NCI-H510A (cell line): ENCODE results near the gene UACA.
A peak's percentile ranks its signal among the peaks of the same experiment; 100 is the strongest.
"Not testable (repeated sequence)": the region's sequence is repeated elsewhere in the genome, so short reads cannot be mapped to it uniquely, and the experiment has no call there.

Experiments
- DNase-seq: peaks from one replicate; lab custom pipeline; 2025; lab: John Stamatoyannopoulos, UW

Gene UACA, protein sequence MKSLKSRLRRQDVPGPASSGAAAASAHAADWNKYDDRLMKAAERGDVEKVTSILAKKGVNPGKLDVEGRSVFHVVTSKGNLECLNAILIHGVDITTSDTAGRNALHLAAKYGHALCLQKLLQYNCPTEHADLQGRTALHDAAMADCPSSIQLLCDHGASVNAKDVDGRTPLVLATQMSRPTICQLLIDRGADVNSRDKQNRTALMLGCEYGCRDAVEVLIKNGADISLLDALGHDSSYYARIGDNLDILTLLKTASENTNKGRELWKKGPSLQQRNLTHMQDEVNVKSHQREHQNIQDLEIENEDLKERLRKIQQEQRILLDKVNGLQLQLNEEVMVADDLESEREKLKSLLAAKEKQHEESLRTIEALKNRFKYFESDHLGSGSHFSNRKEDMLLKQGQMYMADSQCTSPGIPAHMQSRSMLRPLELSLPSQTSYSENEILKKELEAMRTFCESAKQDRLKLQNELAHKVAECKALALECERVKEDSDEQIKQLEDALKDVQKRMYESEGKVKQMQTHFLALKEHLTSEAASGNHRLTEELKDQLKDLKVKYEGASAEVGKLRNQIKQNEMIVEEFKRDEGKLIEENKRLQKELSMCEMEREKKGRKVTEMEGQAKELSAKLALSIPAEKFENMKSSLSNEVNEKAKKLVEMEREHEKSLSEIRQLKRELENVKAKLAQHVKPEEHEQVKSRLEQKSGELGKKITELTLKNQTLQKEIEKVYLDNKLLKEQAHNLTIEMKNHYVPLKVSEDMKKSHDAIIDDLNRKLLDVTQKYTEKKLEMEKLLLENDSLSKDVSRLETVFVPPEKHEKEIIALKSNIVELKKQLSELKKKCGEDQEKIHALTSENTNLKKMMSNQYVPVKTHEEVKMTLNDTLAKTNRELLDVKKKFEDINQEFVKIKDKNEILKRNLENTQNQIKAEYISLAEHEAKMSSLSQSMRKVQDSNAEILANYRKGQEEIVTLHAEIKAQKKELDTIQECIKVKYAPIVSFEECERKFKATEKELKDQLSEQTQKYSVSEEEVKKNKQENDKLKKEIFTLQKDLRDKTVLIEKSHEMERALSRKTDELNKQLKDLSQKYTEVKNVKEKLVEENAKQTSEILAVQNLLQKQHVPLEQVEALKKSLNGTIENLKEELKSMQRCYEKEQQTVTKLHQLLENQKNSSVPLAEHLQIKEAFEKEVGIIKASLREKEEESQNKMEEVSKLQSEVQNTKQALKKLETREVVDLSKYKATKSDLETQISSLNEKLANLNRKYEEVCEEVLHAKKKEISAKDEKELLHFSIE (N-terminal part only)

DNA sequence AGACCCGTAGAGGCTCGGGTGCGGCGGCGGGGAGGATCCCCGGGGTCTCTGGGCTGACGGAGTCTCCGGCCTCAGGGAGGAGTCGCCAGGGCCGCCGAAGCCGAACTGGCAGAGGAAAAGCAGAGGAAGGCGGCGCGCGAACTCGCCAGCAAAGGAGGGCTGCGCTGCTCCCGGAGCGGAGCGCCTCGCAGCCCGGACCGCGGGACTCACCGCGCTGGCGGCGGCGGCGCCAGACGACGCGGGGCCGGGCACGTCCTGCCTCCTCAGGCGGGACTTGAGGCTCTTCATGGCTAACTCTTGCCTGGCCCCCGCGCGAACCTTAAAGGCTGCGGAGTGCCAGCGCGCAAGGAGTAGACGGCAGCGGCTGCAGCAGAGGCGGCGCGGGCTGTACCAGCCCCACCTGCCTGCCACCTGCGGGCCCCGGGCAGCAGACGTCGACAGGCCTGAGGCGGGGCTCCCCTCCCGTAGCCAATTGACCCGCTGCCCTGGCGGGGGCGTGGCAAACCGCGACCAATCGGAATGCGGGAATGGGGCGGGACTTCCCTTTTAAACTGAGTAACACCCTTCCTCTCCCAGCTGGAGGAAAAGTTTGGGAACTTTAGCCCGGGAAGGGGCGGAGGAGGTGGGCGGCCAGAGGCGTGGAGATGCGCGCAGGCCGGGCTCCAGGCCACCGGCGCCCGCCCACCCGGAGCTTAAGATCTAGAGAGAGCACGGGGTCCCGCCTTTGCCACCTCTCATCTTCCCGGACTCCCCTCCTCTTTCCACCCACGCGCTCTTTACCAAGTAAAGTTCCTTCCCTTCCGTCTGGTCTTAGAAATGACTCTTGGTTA lies at the start of gene UACA:
Gene UACA (minus strand): TSS at position 439 of the 830 bp plus-strand sequence. CDS start 151 bp downstream, at position 288.
- peak; percentile 90 for DNase-seq

DNA sequence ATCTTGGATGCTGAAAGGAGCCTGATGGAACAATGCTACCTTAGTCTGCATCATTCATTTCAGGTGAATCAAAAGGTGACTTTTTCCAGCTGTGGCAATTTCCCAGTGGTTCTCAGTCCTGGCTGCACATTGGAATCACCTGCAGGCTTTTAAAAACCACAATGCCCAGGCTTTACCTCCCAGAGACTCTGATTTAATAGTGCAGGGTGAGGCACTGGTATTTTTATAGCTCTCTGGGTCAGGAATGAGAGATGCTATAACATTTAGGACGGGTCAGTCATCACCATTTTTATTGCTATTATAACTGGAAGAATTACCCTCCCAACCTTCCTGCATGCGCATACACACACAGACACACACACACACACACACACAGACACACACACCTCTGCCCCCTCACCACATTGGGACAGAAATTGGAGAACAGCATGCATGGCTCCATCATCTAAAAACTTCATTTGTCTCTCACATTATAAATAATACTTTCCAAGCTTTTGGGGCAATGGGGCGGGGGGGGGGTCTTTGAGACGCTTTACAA lies 49.5 kb upstream of the UACA start:
- no peak for DNase-seq

DNA sequence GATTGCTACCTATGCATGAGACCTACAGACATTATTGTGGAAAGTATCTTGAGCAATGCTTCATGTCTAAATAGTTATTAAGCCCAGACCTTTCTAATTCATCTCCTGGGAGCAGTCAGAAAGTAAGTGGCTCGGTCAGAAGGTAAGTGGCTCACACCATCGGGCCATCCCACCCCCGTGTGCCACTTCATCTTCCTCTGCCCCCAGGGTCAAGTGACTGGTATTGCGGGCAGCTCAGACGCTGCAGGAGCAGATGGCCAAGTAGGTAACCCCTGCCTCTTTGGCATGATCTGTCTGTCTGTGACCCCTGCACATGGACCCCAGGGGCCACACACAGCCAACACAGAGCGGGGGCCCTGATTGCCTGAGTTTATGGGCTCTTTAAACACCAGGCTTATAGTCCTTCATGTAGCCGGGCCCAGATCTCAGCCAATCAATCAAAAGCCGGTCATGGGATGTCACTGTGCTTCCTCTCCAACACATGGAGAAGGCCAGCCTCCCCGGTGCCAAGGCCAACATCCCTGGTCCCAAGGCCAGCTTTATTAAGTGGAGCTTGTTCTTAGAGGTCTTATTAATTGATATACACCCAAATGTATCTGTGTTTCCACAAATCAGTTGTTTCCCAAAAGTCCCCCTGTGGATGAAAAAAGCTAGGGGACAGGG lies 47.7 kb upstream of the UACA start:
- DNase-seq: no peak

DNA sequence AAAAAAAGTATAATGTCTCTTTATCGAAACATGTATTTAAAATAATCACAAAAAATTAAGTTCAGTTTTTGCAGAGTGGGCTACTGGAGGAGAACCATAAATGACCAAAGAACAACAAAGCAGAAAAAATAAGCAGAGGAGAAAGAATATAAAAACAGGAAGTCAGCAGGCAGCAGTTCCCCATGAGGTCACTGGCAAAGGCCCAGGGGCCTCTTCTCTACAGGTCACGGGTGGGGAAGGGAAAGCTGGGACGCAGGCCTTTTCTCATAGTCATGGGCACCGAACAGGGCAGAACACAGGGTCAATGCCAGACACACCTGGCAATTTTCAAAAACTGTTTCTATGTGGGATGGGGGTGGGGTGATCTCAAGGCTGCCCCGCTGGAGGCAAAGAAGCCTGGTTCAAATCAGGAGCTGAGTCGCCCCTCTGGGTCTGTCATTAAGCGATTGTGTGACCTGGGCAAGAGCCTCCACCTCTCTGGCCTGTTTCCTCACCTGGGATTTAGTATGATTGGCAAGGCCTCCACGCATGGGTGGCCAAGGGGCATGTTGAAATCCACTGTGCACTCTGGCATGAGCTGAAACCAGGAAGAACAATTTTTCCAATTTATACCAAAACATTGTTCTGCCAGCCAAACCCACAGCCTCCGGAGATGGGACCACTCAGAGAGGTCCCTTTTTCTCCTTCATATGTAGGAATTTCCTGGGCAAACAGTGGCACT lies 43.8 kb upstream of the UACA start:
- DNase-seq: no peak

DNA sequence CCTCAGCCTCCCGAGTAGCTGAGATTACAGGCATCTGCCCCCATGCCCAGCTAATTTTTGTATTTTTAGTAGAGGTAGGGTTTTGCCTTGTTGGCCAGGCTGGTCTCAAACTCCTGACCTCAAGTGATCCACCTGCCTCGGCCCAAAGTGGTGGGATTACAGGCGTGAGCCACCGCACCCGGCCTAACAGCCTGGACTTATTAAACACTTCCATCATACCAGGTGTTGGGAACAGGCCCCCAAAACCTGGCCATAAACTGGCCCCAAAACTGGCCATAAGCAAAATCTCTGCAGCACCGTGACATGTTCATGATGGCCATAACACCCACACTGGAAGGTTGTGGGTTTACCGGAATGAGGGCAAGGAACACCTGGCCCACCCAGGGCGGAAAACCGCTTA lies 41.0 kb upstream of the UACA start:
- DNase-seq: not testable (repeated sequence)

DNA sequence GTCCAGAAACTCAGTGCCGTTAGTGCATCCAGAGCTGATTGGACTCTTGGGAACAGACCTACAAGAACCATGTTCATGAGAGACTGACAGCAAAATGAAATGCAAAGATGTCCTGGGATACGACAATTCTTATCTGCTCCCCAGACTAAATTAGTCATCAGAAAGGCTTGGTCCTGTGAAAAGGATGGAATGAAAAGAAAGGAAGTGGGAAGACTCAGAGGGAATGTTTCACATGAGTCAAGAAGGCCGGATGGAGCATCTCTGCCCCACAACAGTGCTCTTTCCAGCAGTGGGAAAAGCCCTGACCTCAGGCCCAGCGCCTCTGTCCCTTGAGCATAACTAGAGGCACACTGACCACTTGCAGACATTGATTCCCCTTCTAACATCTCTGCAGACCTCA lies 39.3 kb upstream of the UACA start:
- no peak for DNase-seq

DNA sequence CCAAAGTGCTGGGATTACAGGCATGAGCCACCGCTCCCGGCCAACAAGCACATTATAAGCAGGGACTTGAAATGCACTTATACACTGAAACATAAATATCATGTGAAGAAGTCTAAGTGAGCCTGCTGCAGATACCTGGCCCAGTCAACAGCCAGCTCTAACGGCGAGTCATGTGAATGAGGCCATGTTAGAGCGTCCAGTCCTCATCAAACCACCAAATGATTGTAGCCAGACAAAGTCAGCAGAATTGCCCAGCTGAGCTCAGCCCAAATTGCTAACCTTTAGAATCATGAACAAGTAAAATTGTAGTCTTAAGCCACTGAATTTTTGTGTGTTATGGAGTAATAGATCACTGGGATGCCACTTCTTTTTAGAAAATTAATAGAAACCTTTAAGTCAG lies 37.8 kb upstream of the UACA start:
- DNase-seq: no peak

DNA sequence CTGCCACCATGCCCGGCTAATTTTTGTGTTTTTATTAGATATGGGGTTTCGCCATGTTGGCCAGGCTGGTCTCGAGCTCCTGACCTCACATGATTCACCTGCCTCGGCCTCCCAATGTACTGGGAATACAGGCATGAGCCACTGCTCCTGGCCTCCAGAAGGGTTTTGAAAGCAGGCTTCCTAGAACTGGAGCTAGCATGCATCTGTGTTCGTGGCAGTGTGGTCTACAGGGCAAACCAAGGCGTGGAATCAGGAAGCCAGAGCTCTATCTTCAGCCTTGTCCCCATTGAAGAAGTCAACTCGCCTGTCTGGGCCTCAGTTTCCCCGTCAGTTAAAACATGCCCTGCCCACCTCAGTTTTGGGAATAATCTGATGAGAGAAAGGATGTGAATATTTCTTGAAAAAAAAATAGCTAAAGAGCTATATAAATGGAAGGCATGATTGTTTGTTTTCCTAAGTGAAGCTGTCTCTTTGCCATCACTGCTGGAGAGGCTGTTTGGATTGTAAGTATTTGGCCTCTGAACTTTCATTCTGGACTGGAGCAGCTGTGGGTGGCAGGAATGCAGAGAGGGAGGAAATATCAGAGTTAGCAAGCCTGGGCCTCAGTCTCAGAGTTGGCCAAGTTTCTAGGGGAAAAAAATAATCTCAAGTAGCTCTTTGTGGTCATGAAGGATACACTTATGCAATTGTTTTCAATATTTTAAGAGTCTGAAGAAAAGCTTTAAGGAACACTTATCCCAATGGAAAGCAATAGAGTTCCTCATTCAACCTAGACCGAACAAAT lies 36.5 kb upstream of the UACA start:
- no peak for DNase-seq

DNA sequence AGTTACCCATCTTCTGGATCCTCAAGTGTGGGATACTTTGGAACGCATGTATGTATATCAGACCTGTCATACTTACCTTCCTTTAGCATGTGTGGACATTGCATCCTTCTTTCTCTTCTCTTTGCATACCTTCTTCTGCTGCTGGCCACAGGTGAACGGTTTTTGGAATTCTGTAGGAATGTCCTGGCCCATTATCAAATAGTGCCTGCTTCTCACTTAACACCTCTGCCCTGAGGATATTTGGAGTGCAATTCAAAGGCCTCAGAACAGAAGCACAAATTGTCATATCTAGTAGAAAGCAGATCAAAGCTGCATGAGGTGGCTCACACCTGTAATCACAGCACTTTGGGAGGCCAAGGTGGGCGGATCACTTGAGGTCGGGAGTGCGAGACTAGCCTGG lies 34.1 kb upstream of the UACA start:
- DNase-seq: no peak

DNA sequence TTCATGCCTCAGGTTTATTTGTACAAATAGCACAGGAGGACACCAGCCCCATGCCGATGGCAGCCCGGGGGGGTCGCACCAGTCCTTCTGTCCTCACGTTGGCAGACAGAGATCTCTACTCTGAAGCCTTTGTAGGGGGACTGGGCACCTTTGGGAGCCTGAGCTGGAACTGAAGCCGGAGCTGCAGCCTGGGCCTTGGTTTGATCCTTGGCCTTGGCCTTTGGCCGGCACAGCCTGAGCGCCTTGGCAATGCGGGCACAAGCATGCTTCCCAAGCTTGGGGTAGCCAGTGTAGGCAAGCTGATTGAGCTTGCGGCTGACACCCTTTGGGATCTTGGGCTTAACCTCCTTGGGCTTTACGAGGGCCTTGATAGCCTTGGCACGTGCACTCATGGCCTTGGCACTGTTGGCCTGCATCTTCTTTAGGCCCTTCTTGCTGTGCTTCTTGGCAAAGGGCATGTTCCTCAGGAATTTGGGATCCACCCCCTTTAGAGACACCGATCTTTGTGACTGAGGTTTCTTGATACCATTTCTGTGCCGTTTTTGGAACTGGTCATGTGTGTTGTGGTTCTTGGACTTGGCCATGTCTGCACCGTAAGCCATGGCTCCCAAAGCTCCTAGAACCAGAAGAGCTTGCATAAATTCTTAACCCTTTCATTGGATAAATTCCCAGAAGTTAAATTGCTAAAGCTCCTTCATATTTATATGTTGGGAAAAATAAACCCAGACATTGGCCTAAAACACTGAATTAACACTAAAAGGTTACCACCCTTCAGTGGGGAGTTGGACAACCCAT lies 33.4 kb upstream of the UACA start:
- no peak for DNase-seq

DNA sequence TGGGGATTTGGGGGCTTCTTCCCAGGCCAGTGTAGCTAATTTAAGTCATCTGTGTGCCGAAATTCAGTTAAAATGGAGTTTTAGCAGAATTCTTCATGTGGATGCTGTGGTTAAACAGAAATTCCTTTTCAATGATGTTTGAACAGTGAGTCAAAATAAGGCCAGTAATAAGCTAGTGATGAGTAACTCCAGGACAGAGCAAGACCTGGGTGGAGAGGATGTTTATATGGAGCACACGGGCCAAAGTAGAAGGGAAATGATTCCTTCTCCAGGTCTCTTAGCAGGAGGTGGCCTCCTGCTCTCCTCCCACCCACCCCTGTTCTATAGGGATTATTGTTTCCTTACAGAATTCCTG lies 31.9 kb upstream of the UACA start:
- no peak for DNase-seq

DNA sequence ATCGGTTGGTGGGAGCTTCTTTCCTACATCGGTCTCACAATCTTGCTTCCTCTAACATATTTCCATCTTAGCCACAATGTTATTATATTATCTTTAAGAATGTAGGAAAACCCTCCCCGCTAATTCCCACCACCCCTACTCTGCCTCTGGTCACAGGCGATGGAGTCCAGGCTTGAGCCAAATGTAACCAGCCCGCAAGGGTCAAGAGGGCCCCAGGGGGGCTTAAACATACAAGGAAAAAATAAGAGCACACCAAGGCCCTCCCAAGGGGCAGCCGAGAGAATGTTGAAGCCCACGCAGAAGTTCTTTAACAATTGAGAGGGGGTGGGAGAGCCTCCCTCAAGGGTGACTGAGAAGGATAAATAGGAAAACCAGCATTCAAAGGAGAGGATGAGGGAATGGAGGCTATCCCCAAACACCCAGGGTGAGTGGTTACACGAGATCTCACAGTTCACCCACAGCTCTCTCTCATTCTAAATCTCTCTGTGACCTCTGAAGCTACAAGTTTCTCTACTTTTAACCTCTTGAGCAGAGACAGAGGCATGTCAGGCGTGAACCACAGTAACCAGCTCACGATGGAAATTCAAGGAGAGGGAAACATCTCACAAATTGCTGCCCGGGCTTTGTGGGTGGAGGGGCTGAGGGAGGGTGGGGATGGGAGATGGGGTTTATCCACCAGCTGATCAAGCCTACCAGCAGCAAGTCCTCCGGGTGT lies 31.4 kb upstream of the UACA start:
- no peak for DNase-seq

DNA sequence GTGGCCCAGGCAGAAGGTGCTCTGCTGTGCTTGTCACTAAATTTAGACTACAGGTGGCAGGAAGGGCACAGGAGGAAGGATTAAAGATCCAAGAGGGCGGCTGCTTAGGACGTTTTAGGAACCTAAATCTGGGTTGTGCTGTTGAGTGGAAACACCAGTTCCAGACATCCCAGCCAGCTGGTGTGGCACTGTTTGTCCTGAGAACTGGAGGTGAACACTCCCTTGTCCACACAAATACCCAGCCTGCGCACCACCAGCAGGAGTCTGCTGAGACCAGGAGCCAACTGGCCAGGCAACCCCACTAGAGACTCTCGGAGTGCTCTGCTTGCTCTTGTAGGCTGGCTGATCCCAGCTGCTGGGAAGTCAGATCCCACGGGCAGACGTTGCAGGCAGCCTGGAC lies 30.3 kb upstream of the UACA start:
- no peak for DNase-seq

DNA sequence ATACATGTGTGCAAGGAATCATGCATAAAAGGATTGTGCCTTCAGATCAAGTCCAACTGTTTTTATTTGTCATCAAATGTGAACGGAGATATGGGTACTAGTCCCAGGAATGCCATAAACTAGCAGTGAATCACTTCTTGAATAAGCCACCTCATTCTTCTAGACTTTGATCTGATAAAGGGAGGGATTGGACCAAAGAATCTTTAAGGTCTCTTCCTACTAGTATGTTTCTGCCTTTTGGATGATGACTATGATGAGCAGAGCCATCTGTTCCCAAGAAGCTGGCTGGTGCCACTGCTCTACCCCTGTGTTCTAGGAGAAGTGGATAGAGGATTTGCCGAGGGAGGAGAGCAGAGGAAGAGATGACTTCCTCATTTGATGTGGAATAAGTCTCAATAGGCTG lies 28.8 kb upstream of the UACA start:
- DNase-seq: no peak

DNA sequence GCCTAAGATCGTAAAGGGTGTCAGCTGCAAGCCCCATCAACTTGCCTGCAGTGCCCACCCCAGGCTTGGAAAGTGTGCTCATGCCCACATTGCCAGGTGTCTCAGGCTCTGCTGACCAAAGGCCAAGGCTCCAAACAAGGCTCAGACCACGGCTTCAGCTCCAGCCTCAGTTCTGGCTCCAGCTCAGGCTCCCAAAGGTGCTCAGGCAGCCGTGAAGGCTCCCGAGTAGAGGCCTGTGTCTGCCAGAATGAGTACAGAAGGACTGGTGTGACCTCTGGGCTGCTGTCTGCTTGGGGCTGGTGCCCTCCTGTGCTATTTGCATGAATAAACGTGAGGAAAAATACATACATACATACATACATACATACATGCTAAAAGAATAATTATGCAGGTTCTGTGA lies 27.9 kb upstream of the UACA start:
- no peak for DNase-seq

DNA sequence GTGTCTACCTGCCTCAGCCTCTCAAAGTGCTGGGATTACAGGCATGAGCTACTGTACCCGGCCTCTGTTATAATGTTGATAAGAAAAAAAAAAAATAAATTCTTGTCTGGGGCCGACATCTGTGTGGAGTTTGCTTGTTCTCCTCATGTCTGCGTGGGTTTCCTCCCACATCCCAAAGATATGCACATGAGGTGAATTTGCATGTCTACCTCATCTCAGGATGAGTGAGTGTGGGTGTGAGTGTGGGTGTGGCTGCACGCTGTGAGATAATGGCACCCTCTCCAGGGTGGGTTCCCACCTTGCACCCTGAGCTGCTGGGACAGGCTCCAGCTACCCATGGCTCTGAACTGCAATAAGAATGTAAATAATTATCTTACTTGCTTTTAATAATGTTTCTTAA lies 25.9 kb upstream of the UACA start:
- no peak for DNase-seq

DNA sequence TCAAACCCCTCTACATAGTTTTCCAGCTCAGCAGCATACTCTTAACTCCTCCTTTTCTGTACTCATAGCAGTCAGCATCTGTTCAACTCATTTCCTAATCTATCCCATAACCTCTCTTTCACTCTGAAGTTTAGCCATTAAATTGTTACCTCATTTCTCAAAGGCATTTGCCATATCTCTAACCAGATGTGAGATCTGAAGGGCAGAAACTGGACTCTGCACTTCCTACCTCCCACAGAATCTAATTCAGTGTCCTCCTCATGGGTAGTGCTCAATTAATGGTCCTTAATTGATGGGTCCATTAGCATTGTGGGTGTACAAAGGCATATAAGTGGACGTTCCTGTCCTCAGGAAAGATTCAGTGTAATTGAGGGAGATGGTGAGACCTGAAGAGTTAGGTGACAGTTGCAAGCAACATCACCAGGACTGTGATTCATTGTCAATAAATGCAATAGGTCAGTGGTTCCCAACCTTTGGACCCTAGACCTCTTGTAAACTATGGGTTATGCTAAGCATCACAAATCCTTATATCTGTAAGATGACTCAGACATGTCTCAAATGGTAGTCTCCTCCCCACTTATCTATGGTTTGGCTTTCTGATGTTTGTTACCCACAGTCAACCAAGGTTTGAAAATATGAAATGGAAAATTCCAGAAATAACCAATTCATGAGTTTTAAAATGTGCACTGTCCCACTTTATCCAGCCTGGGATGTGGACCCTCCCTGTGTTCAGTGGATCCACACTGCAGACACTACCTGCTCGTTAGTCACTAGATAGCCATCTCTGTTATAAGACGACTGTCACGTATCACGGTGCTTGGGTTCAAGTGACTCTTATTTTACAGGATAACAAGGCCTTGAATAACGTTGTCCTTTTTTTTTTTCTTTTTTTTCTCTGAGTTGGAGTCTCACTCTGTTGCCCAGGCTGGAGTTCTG lies 25.0 kb upstream of the UACA start:
- no peak for DNase-seq
